ENCODE data around the gene ATP8A2.

The ATP8A2 gene

GRCh38 chr13:25493931-25494640, 122.3 kb downstream of the ATP8A2 start:
- no peaks in the 10 kb centered on the region for H3K36me3 ChIP-seq (ENCODE audit: low read depth)
- H3K27me3 ChIP-seq (ENCODE audit: insufficient read depth, poor library complexity, severe bottlenecking): no peaks in the 10 kb centered on the region
- no peak for ATAC-seq (ENCODE audit: low read depth)
- no peaks in the 10 kb centered on the region for H3K9me3 ChIP-seq (ENCODE audit: severe bottlenecking)
- DNase-seq (ENCODE audit: low spot score): no peak
- H3K4me3 ChIP-seq (ENCODE audit: severe bottlenecking): no peak overlapping the region
- H3K4me1 ChIP-seq (ENCODE audit: insufficient read depth, poor library complexity, severe bottlenecking): no peaks in the 10 kb centered on the region
- no peak overlapping the region for H3K27ac ChIP-seq (ENCODE audit: poor library complexity, severe bottlenecking)
- no peak for TF ChIP-seq CTCF (IDR thresholded peaks at IDR 0.05; ENCODE audit: poor library complexity, severe bottlenecking)

GRCh38 chr13:25494698-25495411, 123.1 kb downstream of the ATP8A2 start:
- H3K9me3 ChIP-seq (ENCODE audit: severe bottlenecking): no peaks in the 10 kb centered on the region
- no peak overlapping the region for H3K4me3 ChIP-seq (ENCODE audit: severe bottlenecking)
- H3K27ac ChIP-seq (ENCODE audit: poor library complexity, severe bottlenecking): no peak overlapping the region
- no peak for TF ChIP-seq CTCF (IDR thresholded peaks at IDR 0.05; ENCODE audit: poor library complexity, severe bottlenecking)
- H3K36me3 ChIP-seq (ENCODE audit: low read depth): no peaks in the 10 kb centered on the region
- no peak for ATAC-seq (ENCODE audit: low read depth)
- no peaks in the 10 kb centered on the region for H3K4me1 ChIP-seq (ENCODE audit: insufficient read depth, poor library complexity, severe bottlenecking)
- DNase-seq (ENCODE audit: low spot score): no peak
- no peaks in the 10 kb centered on the region for H3K27me3 ChIP-seq (ENCODE audit: insufficient read depth, poor library complexity, severe bottlenecking)

DNA sequence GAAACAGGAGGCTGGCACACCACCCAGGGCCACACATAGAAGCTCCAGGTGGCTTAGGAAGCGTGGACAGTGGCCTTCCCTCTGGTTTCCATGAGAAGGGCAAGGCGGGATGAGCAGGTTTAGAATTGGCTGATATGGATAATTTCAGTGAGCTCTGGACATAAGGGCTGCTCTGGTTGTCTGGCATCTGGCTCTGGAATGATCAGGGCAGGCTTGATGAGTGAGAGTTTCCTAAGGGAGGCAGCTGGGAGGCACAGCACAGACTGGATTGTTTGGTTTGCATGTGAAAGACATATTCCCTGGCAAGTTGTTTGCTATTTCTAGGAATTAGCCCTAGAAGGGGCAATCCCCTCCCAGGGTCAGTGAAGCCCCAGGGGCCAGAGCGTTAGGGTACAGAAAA, 129.5 kb downstream of the ATP8A2 start:
- no peak for TF ChIP-seq CTCF (IDR thresholded peaks at IDR 0.05; ENCODE audit: poor library complexity, severe bottlenecking)
- H3K27me3 ChIP-seq (ENCODE audit: insufficient read depth, poor library complexity, severe bottlenecking): no peaks in the 10 kb centered on the region
- H3K36me3 ChIP-seq (ENCODE audit: low read depth): no peaks in the 10 kb centered on the region
- ATAC-seq (ENCODE audit: low read depth): no peak
- H3K4me1 ChIP-seq (ENCODE audit: insufficient read depth, poor library complexity, severe bottlenecking): no peaks in the 10 kb centered on the region
- no peak for DNase-seq (ENCODE audit: low spot score)
- H3K4me3 ChIP-seq (ENCODE audit: severe bottlenecking): no peak overlapping the region
- H3K9me3 ChIP-seq (ENCODE audit: severe bottlenecking): no peaks in the 10 kb centered on the region
- H3K27ac ChIP-seq (ENCODE audit: poor library complexity, severe bottlenecking): no peak overlapping the region

GRCh38 chr13:25502031-25502430, 130.3 kb downstream of the ATP8A2 start:
- no peaks in the 10 kb centered on the region for H3K27me3 ChIP-seq (ENCODE audit: insufficient read depth, poor library complexity, severe bottlenecking)
- no peaks in the 10 kb centered on the region for H3K9me3 ChIP-seq (ENCODE audit: severe bottlenecking)
- no peak overlapping the region for H3K27ac ChIP-seq (ENCODE audit: poor library complexity, severe bottlenecking)
- H3K4me1 ChIP-seq (ENCODE audit: insufficient read depth, poor library complexity, severe bottlenecking): no peaks in the 10 kb centered on the region
- TF ChIP-seq CTCF (IDR thresholded peaks at IDR 0.05; ENCODE audit: poor library complexity, severe bottlenecking): no peak
- H3K4me3 ChIP-seq (ENCODE audit: severe bottlenecking): no peak overlapping the region
- no peaks in the 10 kb centered on the region for H3K36me3 ChIP-seq (ENCODE audit: low read depth)
- ATAC-seq (ENCODE audit: low read depth): no peak
- DNase-seq (ENCODE audit: low spot score): no peak

DNA sequence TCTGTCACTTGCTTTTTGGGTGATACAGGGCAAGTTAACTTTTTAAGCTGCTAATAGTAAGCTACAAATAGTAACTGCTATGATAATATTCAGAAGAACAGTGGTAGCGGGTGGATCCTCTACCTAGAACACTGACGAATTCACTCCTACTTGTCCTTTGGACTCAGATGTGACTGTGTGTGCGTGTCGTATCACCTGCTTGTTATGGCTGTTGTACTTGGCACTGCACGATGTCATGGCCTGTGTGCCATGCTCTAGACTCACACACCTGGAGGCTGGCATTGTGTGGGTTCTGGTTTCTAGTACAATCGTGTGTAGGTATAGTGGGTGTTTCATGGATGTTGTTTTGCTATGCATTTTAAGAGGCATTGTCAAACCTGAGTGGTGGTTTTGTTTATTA, 130.8 kb downstream of the ATP8A2 start:
- ATAC-seq (ENCODE audit: low read depth) (no peak), DNase-seq (ENCODE audit: low spot score) (no peak)
- no peak for TF ChIP-seq CTCF (IDR thresholded peaks at IDR 0.05; ENCODE audit: poor library complexity, severe bottlenecking)
- Histone ChIP-seq H3K9me3 (ENCODE audit: severe bottlenecking) (no peaks in the 10 kb centered on the region), H3K27ac (ENCODE audit: poor library complexity, severe bottlenecking) (no peak overlapping the region), H3K36me3 (ENCODE audit: low read depth) (no peaks in the 10 kb centered on the region), H3K4me1 (ENCODE audit: insufficient read depth, poor library complexity, severe bottlenecking) (no peaks in the 10 kb centered on the region), H3K27me3 (ENCODE audit: insufficient read depth, poor library complexity, severe bottlenecking) (no peaks in the 10 kb centered on the region), H3K4me3 (ENCODE audit: severe bottlenecking) (no peak overlapping the region)

Data from RWPE2 (cell line).